Thyroid gland (tissue), 4 donors: ENCODE results near the gene RIC8A.

Experiments
- CTCF ChIP-seq, 6 experiments: fragments of 200-600 bp in 3 of 6; fragments of 450-650 bp in 3 of 6; sonication (generic) in 3 of 6; IDR thresholded peaks; one replicate each; pipeline ENCODE4 v1.5.1; 2016 to 2019; ENCODE audit warnings: antibody characterized with exemption in 6 of 6, mild to moderate bottlenecking in 2 of 6, inconsistent platforms in 1 of 6, moderate library complexity in 1 of 6
- POLR2A ChIP-seq, 2 donors: fragments of 450-650 bp; IDR thresholded peaks; one replicate each; pipeline ENCODE4 v1.6.1; 2017; ENCODE audit warnings: antibody characterized with exemption in 2 of 2, mild to moderate bottlenecking in 2 of 2, moderate library complexity in 1 of 2

GRCh38 chr11:230431-230830 lies 22.9 kb downstream of the RIC8A start:
- TF ChIP-seq POLR2A (IDR thresholded peaks at IDR 0.05) (no peak), CTCF (IDR thresholded peaks at IDR 0.05) (no peak)
